Breast epithelium (tissue), 4 donors: ENCODE data around the gene RBPJ. TPM values are rescaled to one million over a fixed set of nuclear protein-coding genes. Genes with fewer than 3 reads are reported as not detected.

ENCODE experiments used
- DNase-seq, 2 donors: peaks; one replicate each; pipeline ENCODE4 v3.0.0-alpha.2; 2019; ENCODE audit warnings: low spot score in 2 of 2
- H3K27ac ChIP-seq, 2 donors: fragments of 200-600 bp; sonication (generic) in 1 of 2; one replicate each; pipeline ENCODE4 v1.5.1; 2016 to 2019; ENCODE audit warnings: mild to moderate bottlenecking in 1 of 2
- H3K27me3 ChIP-seq, 2 donors: fragments of 200-600 bp; sonication (generic) in 1 of 2; one replicate each; pipeline versions ENCODE4 v1.5.1 to v1.6.0; 2017 to 2019; ENCODE audit warnings: control low read depth in 1 of 2, mild to moderate bottlenecking in 1 of 2
- H3K36me3 ChIP-seq: fragments of 200-600 bp; one replicate; pipeline ENCODE4 v1.5.1; 2019
- H3K4me1 ChIP-seq, 2 donors: fragments of 200-600 bp; sonication (generic); one replicate each; pipeline ENCODE4 v1.5.1; 2016 to 2019; ENCODE audit warnings: control low read depth in 1 of 2
- H3K4me3 ChIP-seq, 3 donors: fragments of 200-600 bp; sonication (generic); 1 replicate in 2 of 3; 2 replicates in 1 of 3; pipeline ENCODE4 v1.5.1; 2016 to 2019; ENCODE audit warnings: mild to moderate bottlenecking in 3 of 3, moderate library complexity in 2 of 3
- H3K9me3 ChIP-seq, 2 donors: fragments of 200-600 bp; sonication (generic) in 1 of 2; one replicate each; pipeline ENCODE4 v1.5.1; 2016 to 2019; ENCODE audit warnings: control low read depth in 1 of 2
- POLR2A ChIP-seq: fragments of 450-650 bp; IDR thresholded peaks from one replicate; pipeline ENCODE4 v1.6.1; 2016; ENCODE audit warnings: antibody characterized with exemption, mild to moderate bottlenecking, moderate library complexity
- POLR2AphosphoS5 ChIP-seq, 3 donors: sonication (generic); formaldehyde crosslinking; IDR thresholded peaks; one replicate each; pipeline ENCODE4 v1.6.1; 2017; ENCODE audit warnings: antibody characterized with exemption in 3 of 3
- intact Hi-C: fragments of 100-400 bp; cut with DNase I; formaldehyde crosslinking; loops from one replicate; pipeline ENCODE4 v1.15.1; 2023; ENCODE audit warnings: low total_unique reads
- total RNA-seq, 3 donors: library from RNA; depleted of rRNA; stranded (reverse); fragments of >200 nt; gene quantifications; one replicate each; pipeline ENCODE4 v1.1.0, GENCODE V29; 2016
- TF ChIP-seq, protein P1 (sequence below), 3 donors: fragments of 450-650 bp; IDR thresholded peaks; one replicate each; pipeline ENCODE4 v1.5.1; 2016 to 2017; ENCODE audit warnings: antibody characterized with exemption in 3 of 3, mild to moderate bottlenecking in 3 of 3, moderate library complexity in 3 of 3

RBPJ gene
- total RNA-seq, 3 donors from 2014 or later: 64.9 to 143 (median 88.7) TPM

DNA sequence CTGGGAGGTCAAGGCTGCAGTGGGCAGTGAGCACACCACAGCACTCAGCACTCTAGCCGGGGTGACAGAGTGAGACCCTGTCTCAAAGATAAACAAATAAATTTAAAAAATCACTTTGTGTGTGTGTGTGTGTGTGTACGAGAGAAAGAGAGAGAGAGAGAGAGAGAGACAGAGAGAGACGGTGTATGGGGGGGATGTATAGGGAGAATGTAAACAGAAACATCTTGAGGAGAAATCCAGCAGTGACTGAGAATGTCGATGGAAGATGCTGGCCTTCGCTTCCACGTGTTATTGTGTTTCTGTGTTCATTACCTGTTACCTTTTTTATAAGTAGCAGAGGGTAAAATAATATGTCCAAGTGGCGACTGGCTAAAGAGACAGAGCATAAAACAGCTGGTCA, 23.6 kb upstream of the RBPJ start:
- no peaks in the 10 kb centered on the region for H3K4me1 ChIP-seq
- no peaks in the 10 kb centered on the region for H3K9me3 ChIP-seq
- no peak overlapping the region for H3K27ac ChIP-seq
- H3K27me3 ChIP-seq: no peaks in the 10 kb centered on the region
- TF ChIP-seq, protein P1, sequence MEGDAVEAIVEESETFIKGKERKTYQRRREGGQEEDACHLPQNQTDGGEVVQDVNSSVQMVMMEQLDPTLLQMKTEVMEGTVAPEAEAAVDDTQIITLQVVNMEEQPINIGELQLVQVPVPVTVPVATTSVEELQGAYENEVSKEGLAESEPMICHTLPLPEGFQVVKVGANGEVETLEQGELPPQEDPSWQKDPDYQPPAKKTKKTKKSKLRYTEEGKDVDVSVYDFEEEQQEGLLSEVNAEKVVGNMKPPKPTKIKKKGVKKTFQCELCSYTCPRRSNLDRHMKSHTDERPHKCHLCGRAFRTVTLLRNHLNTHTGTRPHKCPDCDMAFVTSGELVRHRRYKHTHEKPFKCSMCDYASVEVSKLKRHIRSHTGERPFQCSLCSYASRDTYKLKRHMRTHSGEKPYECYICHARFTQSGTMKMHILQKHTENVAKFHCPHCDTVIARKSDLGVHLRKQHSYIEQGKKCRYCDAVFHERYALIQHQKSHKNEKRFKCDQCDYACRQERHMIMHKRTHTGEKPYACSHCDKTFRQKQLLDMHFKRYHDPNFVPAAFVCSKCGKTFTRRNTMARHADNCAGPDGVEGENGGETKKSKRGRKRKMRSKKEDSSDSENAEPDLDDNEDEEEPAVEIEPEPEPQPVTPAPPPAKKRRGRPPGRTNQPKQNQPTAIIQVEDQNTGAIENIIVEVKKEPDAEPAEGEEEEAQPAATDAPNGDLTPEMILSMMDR (IDR thresholded peaks at IDR 0.05): no peak
- TF ChIP-seq POLR2A: no peak
- TF ChIP-seq POLR2AphosphoS5 (IDR thresholded peaks at IDR 0.05): no peak
- intact Hi-C loops: no loop called here
- no peak overlapping the region for H3K4me3 ChIP-seq
- no peak for DNase-seq
- H3K36me3 ChIP-seq: no peaks in the 10 kb centered on the region

DNA sequence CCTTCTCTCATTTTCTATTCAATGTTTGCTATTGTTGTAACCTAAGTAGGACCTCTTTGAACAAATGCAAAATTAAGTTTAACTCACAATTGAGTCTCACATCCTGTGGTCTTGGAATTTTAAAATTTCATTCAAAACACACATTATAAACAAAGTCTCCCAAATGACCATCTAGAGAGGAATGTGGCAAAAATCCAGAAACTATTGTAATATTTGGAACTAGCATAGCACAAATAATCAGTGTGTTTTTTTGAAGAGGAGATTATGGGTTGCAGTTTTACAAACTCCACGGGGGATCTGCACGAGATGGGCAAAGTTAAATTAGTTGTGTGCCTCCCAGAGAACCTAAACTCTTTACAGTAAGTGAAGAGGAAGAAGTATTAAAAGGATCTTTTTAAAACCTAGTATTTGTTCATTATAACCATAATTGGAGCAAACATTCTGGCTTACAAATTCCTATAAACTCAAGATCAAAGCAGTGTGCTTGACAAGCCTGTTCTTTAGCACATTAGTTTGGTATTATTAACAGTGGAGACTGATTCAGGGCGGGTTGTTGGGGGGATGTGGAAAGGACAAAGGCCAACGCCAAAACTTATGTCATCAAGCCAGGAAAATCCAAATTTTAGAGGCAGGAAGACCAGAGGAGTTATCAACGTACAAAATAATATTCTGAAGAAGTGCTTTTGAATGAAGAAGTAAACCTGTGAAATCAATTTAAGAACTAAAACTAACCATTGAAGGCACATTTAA, 22.4 kb upstream of the RBPJ start:
- no peak for TF ChIP-seq POLR2A
- TF ChIP-seq POLR2AphosphoS5 (IDR thresholded peaks at IDR 0.05): no peak
- TF ChIP-seq, protein P1 (IDR thresholded peaks at IDR 0.05): no peak
- no peaks in the 10 kb centered on the region for H3K36me3 ChIP-seq
- no peaks in the 10 kb centered on the region for H3K4me1 ChIP-seq
- no peak overlapping the region for H3K4me3 ChIP-seq
- intact Hi-C loops: no loop called here
- H3K9me3 ChIP-seq: no peaks in the 10 kb centered on the region
- H3K27ac ChIP-seq: no peak overlapping the region
- H3K27me3 ChIP-seq: no peaks in the 10 kb centered on the region
- no peak for DNase-seq

DNA sequence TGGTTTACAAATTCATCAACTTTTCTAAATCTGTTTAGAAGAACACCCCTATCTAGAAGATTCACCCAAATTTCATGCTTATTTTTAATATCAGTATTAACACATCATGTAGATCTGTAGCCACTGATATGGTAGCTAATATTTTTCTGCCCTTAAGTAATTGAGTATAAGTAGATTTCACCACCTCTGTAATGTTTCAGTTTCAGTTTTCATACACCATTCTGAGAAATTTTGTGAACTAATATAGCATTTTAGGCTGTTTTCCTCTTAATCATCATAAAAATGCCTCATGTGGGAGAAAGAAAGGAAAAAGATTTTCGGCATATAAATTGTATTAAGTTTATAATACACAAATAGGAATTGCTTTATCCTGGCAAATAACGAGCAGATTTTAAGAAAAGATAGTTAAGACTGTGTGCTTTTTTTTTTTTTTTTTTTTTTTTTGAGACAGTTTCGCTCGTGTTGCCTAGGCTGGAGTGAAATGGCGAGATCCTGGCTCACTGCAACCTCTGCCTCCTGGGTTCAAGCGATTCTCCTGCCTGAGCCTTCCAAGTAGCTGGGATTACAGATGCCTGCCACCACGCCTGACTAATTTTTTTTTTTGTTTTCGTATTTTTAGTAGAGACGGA, 21.4 kb upstream of the RBPJ start:
- Histone ChIP-seq H3K27me3 (no peaks in the 10 kb centered on the region), H3K27ac (no peak overlapping the region), H3K36me3 (no peaks in the 10 kb centered on the region), H3K4me1 (no peaks in the 10 kb centered on the region), H3K4me3 (no peak overlapping the region), H3K9me3 (no peaks in the 10 kb centered on the region)
- no peak for DNase-seq
- intact Hi-C loops: no loop called here
- no peak for TF ChIP-seq POLR2AphosphoS5 (IDR thresholded peaks at IDR 0.05)
- no peak for TF ChIP-seq POLR2A
- TF ChIP-seq, protein P1 (IDR thresholded peaks at IDR 0.05): no peak

DNA sequence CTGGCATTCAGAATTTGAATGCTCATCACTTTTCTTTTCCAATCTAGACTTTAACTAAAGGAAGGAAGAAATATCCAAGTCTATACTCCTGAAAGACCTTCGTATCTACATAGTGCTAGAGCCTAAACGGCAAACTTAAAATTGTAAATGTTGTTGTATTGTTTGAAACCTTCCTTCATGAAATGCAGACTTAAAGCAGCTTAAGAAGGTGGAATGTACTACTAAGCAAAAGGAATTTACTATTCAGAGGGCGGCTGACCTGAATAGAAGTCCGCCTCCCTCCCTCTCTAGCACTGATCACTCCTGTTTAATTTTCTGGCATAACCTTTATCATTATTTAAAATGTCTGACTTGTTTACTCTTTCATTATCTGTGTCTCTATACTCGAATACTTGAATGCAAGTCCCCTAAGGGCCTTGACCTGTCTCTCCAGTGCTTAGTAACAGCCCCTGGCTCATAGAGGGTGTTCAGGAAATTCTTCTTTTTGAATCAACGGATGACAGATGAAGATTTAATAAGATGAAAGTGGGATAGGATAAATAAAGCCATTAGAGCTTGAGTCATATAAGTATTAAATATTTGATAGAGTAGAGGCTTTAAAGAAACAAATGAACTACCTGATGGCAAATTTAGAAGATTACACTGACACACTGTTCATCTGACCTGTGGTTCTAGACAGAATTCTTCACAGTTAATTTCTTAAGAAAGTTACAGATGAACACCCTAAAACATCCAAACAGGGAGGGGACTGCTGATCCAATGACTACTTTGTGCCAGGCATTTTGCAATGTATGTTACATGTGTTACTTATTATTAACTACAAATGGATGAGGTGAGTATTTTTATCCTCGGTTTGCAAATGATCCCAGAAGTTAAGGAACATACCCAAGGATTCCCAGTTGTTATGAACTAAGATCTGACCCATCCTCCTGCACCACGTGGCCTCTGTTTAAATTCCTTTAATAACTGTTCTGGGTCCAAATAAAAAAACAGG, 20.2 kb upstream of the RBPJ start:
- no peaks in the 10 kb centered on the region for H3K27me3 ChIP-seq
- no peak overlapping the region for H3K27ac ChIP-seq
- H3K36me3 ChIP-seq: no peaks in the 10 kb centered on the region
- DNase-seq: no peak
- intact Hi-C loops: no loop called here
- no peaks in the 10 kb centered on the region for H3K4me1 ChIP-seq
- no peak overlapping the region for H3K4me3 ChIP-seq
- no peaks in the 10 kb centered on the region for H3K9me3 ChIP-seq
- TF ChIP-seq, protein P1 (IDR thresholded peaks at IDR 0.05): no peak
- TF ChIP-seq POLR2AphosphoS5 (IDR thresholded peaks at IDR 0.05) (no peak), POLR2A (no peak)
